ENCODE data around the gene FAM53A.
"Not testable (repeated sequence)": the region's sequence is repeated elsewhere in the genome, so short reads cannot be mapped to it uniquely, and the experiment has no call there.

FAM53A gene

DNA sequence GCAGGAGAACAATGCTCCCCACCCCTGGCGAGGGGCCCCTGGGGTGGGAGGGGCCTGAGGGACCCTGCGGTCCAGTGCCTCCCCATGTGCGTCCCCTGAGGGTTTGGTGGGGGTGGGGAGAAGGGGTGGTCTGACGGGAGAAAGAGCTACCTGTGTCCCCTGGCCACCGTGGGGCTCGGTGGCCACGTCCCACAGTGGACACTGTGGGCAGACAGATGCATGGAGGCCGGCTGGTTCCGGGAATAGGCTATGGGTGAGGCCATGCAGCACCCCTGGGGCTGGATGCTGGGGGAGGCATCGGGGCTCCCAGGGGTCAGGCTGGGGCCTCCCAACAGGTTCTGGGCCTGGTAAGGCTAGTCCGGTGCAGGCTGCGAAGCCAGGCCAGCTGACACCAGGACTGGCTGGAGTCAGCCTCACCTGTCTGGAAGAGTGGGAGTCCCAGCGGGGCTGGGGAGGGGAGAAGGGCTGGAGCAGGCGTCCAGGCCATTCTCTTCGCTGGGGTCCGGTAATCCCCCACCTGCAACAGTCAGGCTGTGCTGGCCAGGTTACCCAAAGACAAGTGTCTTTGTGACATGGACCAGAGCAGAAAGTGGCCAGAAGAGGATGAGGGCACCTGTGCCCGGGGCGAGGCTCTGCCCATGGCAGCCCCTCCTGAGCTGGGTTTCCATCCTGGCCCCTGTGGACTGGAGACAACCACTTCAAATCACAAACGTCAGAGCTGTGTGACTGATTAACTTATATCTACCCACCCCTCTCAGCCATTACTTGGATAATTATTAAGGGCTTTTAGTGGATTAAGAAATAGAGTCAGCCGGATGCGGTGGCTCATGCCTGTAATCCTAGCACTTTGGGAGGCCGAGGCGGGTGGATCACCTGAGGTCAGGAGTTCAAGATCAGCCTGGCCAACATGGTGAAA is 1.4 kb upstream of the FAM53A start:
- ATAC-seq = no peak

DNA sequence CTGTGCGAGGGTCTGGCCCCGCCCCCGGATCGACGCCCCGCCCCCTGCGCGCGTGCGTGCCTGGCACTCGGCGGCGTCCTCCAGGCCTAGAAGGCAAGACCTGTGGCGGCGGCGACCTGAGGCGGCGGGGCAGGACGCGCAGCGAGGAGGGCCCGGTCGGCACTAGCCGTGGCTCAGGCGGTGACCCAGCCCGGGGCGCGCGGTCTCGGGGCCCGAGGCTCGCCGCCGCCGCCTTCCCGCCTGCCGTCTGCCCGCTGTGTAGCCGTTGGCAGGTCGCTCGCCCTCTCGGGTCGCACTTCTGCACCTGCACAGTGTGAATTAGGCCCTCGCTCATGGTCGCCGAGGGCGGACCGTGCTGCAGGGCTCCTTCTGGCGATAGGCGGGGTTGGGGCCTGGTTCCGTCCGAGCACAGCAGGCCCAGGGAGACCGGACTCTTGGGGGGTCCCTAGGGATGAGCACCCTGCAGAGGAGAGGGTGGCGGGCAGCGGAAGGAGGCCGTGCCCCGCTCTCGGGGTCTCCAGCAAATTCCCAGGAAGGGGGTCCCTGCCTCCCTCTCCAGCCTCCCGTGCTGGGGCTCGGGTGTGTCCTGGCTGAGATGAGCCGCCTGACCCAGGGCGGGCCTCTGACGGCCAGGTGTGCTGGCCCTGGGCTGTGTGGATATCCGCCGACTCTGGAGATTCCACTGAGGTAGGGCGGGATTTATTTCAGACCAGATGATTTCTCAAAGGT is 557 bp upstream of the FAM53A start:
- ATAC-seq = peak in 1 of 2 donors; percentile 8

DNA sequence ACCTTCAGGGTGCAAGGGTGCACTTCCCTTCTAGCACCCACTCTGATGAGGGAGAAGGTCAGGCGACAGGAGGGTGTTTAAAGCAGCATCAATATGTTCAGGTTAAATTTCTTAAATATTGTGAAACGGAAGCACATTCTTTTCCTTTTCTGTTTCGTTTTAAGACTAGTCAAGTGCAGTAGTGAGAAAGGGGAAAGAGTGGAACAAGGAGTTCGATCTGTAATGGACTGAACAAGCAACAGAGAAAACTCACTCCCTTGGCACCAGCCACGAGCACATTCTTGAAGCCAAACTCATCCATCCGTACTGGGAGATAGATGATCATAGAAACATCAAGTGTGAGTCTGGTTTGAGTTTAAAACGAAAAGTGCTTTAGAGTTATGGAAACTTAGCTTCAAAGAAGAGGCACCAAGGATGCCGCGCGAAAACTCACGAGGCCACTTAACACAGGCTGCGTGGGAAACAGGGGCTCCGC is 815 bp downstream of the FAM53A start:
- no peak for ATAC-seq

DNA sequence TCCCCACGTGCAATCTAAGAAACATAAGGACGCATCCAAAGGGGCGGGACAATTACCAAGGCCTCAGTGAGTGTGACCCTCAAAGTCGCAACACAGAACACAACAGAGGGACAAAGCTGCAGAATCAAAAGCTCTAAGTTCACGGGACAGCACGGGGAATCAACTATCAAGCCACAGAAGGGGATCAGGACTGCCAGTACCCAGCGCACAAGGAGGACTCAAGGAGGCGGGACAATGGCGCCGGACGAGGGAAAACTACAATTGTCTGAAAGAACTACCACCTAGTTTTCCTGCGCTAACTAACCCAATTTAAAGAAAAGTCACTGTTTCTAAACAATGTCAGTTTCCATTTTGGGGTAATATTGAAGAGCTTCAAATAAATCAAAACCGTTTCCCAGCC is 1.3 kb downstream of the FAM53A start:
- ATAC-seq = no peak

DNA sequence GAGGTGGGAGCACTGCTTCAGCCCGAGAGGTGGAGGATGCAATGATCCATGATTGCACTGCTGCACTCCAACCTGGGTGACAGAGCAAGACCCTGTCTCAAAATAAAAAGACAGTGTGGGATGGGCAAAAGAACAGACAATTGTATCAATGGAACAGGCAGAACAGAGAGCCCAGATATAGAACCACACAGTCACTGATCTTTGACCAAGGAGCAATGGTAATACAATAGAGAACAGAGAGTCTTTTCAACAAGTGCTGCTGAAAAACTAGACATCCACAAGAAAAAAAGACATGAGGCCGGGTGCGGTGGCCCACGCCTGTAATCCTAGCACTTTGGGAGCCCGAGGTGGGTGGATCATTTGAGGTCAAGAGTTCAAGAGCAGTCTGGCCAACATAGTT is 5.9 kb downstream of the FAM53A start:
- ATAC-seq = no peak

DNA sequence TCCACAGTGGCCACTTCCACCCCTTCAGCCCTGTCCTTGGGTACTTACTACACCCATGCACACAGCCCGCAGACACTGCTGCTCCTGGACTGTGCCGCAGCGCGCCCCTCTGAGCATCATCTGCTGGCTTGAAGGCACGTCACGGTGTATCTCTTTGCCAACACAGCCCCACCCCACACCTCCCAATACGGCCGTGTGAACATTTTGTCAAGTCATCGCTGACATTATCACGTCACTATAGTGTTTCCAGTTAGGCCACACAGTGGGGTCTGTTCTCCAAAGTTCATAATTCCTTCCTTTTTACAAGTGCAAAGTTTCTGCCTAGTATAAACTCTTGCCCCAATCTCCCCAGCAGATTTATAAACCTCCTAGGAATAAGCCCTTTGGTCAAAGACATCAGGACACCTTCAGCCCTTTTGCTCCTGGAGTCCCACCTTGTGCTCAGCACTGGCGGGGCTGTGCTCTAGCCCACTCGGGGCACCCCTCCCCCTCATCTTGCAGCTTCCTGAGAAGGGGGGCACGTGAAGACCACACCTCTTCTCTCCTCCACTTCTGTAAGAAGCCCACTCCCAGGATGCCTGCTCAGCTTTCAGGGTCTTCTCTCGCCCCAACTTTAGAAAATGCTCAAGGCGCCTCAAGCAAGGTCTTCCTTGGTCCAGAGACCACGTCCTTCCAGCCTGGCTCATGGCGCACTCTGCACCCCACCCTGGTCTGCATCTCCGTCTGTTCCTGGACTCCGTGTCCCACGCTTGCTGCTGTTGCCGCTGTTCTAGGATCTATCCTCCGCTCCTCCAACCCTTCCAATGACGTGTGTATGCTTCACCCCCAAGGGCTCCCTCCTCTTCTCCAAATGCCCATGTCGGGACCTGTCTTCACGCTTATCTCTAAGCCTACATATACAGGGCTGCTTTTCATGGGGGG is 7.2 kb downstream of the FAM53A start:
- no peak for ATAC-seq

DNA sequence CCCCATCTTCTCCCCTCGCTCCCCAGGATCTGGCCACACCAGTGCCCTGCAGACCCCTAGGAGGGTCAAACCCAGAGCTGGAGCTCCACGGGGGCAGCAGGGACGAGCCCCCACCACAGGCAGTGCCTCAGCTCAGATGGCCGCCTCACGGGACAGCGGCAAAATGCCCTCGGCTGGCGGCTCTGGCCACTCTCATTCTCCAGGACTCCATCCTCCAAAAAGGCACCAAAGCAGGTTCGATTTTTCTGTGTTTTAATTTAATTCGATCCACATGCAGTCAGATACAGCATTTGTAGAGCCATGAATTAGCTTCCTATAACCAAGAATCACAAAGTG is 8.3 kb downstream of the FAM53A start:
- no peak for ATAC-seq

DNA sequence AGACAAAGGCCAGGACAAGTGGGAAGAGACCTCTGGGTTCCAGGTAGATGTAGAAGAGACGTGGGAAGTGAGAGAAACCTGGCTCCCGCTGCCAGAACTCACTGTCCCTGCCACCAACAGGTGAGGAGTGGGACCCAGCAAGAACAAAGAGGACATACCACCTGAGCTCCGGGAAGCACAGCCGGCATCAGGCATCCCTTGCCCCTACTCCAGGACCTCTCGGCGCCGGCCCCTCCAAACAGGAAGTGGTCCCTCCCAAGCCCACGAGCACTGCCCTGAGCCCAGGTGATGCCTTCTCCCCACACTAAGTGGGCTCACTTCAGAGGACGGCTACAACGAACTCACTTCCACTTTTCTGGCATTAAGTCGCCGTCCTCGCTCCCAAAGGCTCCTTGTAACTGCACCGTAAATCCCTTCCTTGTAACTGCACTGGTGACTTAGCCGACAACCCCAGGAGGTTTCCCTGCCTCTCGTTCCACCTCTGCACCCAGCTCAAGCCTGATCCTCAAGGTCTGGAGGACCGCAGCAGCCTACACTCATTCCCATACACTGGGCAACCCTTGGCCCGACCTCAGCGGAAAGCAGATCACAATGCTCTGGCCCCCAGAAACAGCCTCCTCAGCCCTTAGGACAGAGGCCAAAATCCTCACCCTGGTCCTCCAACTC is 8.8 kb downstream of the FAM53A start:
- ATAC-seq = no peak

DNA sequence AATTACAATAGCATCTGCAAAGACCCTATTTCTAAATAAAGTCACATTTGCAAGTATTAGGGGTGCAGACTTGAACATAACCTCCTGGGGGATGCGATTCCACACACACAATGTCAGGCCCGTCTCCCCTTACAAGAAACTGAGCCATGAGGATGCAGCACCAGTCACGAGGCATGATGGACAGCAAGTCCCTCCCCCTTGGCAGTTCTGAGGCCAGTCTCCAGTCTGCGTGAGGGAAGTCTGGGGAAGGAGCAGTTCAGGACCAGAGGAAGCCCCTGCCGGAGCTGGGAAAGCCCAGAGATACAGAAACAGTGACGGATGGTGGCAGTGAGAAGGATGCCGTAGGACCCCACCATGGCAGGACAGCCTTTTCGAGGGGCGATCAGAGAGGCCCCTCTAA is 9.4 kb downstream of the FAM53A start:
- no peak for ATAC-seq

DNA sequence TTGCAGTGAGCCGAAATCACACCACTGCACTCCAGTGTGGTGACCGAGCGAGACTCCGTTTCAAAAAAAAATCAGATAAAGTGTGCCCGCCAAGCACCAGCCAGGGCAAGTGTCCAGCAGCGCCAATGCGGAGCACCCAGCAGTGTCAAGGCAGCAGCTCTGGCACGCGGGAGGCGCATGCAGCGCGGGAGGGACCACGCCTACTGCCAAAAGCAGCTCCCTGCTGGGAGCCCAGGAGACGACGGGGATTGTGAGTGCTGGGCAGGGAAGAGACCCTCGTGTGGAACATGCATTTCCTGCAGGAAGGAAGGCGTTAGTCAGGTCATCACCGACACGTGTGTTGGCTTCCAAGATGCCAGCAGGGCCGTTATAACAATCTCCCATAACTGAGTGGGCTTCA is 10.4 kb downstream of the FAM53A start:
- ATAC-seq = no peak

DNA sequence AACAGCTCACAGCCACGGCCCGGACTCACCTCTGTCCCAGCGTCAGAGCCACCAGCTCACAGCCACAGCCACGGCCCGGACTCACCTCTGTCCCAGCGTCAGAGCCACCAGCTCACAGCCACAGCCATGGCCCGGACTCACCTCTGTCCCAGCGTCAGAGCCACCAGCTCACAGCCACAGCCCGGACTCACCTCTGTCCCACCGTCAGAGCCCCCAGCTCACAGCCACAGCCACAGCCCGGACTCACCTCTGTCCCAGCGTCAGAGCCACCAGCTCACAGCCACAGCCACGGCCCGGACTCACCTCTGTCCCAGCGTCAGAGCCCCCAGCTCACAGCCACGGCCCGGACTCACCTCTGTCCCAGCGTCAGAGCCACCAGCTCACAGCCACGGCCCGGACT is 13.1 kb downstream of the FAM53A start:
- not testable (repeated sequence) for ATAC-seq

DNA sequence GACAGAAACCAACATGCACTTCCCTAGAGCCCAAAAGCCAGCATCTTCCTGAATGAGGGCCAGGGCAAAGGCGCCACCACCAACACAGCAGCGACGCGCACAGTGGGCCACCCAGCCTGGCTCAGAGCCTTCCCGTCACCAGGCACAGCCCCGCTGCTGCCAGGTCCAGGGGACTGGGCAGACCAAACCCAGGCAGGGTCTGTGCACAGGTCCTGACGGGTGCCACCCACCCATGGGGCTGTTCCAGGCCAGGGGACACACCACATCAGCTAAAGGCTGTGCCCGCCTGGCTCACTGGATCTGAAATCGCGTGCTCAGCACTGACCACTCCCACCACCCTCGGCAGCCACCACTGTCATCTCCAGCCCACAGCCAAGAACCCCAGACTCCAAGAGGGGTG is 13.8 kb downstream of the FAM53A start:
- no peak for ATAC-seq

DNA sequence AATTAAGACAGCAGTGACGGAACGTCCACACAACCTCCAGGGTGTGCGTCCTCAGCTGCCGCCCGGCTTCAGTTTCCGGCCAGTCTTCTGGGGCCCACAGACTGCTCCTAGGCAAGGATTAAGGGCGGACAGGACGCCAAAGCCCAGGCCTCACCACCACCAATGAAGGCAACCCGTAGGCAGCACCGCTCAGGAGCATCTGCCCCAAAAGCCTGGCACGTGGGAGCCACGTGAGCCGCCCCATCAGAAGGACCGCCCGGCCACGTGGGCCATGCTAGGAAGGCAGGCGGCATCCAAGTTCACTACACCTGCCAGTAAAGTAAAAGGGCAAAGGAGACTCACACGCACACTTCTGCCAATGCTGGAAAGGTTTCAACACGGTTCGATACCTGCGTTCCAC is 14.3 kb downstream of the FAM53A start:
- ATAC-seq = no peak

DNA sequence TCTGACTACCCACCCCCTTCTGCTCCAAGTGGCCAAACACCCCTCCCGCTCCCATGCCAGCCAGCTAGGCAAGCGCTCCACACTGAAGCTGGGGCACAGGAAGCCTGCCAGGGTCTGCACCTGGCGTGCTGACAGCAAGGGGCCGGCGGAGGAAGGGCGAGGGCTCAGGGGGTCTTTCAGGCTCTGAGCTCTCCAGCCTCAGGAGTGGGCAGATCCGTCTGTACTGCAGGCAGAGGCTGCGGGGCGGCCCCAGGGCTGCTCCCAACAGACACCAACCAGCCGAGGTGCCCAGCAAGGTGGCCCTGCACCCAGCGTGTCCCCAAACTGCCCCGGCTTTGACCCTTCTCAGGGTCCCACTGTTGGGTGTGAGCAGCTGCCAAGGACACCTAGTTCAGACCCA is 14.8 kb downstream of the FAM53A start:
- no peak for ATAC-seq

DNA sequence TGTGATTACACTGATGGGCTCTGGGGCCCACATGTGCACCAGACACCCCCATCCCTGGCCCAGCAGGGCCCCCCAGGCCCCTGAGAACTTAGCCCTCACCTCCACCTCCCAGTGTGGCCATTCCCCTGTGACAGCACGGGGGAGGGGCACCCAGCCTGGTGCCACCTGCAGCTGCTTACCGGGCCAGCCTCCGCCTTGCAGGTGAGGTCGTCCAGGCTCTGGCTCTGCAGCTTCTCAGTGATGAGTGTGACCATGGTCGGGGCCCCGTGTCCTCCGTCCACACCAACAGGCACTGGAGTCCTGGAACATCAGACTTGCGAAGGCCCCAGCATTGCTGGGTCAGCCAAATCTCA is 15.6 kb downstream of the FAM53A start:
- ATAC-seq = no peak

DNA sequence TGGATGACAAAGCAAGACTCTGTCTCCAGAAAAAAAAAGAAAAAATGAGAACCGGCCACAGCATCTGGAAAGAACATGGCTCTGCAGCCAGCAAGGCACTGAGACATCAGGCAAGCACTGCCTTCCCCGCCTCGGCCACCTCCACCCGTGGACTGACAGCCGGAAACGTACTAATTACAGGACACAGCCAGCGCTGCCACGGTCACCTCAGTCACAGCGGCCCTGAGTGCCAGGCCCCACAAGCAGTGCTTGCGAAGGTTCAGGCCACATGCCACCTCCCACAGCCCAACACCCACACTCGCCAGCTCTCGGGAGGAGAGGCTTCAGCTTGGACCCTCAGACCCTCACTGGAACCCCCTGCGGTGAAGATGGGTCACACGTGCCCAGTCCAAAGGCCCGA is 16.8 kb downstream of the FAM53A start:
- no peak for ATAC-seq

DNA sequence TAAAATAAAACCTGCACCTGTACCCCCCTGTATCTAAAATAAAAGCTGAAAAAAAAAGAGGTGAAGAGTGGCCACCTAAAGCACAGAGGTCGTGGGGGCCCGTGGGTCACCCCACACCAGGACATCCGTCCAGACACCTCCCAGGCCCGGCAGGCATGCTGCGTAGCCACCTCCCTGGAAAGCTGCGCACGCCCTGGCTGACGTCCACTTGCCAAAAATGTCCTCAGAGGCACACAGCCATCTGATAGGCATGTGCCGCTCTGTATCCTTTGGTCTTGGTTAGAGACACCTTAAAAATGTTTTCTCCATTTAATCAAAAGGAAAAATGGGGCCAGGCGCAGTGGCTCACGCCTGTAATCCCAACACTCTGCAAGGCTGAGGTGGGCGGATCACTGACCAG is 17.7 kb downstream of the FAM53A start:
- no peak for ATAC-seq

DNA sequence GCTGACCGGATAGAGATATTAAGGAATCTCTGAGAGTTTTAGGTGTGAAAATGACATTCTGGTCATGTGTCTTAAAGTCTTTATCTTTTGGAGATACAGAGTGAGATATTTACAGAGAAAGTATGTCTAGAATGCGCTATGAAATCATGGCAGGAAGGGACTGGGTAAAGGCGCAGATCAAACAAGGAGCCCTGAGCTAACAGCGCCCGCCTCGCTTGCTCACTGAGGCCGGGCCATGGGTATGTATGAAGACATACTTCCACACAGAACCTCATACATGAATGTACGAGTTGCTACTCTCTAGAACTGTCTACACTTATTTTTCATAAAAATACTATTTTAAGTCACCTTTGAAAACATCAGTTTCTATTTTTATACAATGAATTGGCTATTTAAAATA is 20.0 kb downstream of the FAM53A start:
- no peak for ATAC-seq

DNA sequence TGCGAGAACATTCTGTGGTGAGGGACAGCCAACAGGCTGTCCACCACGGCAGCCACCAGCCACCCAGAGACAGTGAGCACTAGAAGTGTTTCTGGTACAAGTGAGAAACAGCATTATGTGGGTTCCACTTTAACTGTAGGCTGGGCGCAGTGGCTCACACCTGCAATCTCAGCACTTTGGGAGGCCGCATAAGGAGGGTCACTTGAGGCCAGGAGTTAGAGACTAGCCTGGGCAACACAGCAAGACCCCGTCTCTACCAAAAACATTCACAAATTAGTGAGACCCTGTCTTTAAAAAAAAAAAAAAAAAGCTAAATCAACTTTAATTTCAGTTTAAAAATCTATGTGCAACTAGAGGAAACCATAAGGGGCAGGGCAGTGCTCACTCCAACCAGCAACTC is 20.6 kb downstream of the FAM53A start:
- ATAC-seq = no peak

DNA sequence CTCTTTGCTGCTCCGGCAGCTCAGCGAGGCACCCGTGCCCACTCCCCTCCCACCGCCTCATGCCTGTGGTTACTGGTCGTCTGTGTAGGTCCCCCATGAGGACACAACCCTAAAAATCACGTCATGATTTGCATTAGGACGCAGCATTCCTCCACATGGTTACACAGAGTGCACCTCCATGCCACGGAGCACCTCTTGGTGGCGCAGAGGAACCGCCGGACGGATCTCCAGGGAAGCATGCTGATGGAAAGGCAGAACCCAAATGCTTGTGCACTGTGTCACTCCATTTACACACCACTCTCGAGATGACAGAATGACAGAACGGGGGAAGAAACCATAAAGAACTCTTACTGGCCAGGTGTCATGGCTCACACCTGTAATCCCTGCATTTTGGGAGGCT is 22.4 kb downstream of the FAM53A start:
- no peak for ATAC-seq

DNA sequence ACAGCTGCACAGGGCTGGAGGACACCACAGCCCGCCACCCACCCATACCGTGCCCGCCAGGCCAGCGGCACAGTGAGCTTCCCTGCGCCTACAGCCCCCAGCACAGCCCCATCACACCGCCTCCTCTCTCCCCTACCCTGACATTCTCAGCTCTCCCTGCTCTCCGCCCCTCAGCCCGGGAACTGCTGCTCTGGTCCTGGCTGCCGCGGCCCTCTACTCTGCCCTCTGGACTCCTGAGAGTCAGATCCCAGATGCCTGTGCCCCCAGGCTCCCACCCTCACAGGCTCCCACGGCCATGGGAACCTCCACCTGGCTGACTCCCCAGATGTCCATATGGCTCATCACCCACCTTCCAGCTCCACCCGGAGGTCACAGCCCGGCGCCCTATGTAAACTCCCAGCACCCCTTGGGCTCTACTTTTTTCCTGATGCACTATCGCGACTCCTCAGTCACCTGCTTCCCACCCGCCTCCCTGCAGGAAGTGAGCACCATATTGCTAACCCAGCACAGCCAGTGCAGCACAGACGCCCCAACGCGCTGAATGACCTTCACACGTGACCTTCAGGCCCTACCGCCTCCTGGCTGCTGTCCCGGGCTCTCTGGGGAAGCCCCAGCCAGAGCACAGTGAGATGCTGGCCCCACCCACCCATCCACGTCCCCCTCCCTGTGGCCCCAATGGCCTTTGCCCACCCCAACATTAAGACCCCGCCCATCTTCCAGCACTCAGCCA is 23.0 kb downstream of the FAM53A start:
- ATAC-seq = no peak
